Neuronal stem cell (in vitro differentiated cells): Measurements from ENCODE around the gene RSU1.

ENCODE experiments used
- DNase-seq: peaks from one replicate; pipeline ENCODE4 v3.0.0-alpha.2; 2013; ENCODE audit warnings: low spot score
- H2AFZ ChIP-seq: one replicate; pipeline ENCODE4 v1.6.1; 2013; ENCODE audit warnings: mild to moderate bottlenecking, low read length, inconsistent platforms
- H2AK5ac ChIP-seq: 2 replicates; pipeline ENCODE4 v1.6.1; 2013; ENCODE audit warnings: low read depth, mild to moderate bottlenecking, inconsistent platforms, low read length, moderate library complexity, mixed read lengths
- H2BK120ac ChIP-seq: 2 replicates; pipeline ENCODE4 v1.6.1; 2013; ENCODE audit warnings: low read depth, mild to moderate bottlenecking, inconsistent platforms, low read length, moderate library complexity, mixed read lengths
- H2BK12ac ChIP-seq: one replicate; pipeline ENCODE4 v1.6.1; 2013; ENCODE audit warnings: low read length, inconsistent platforms
- H2BK15ac ChIP-seq: 2 replicates; pipeline ENCODE4 v1.6.1; 2013; ENCODE audit warnings: mild to moderate bottlenecking, low read length, inconsistent platforms, mixed read lengths
- H2BK5ac ChIP-seq: one replicate; pipeline ENCODE4 v1.6.1; 2013; ENCODE audit warnings: inconsistent platforms, mild to moderate bottlenecking, low read length, moderate library complexity
- H3K14ac ChIP-seq: one replicate; pipeline ENCODE4 v1.6.1; 2013; ENCODE audit warnings: low read length, inconsistent platforms
- H3K18ac ChIP-seq: 2 replicates; pipeline ENCODE4 v1.6.1; 2013; ENCODE audit warnings: low read length, inconsistent platforms
- H3K23ac ChIP-seq: 2 replicates; pipeline ENCODE4 v1.6.1; 2013; ENCODE audit warnings: low read depth, mild to moderate bottlenecking, mixed read lengths, low read length, inconsistent platforms; ENCODE audit not compliant: poor library complexity
- H3K27ac ChIP-seq: replicated peaks from 3 replicates; pipeline ENCODE4 v1.5.1; 2013; ENCODE audit warnings: low read length, inconsistent platforms
- H3K27me3 ChIP-seq, 3 experiments: 2 replicates each; pipeline ENCODE4 v1.6.1; 2013; ENCODE audit warnings: low read length in 3 of 3, mild to moderate bottlenecking in 2 of 3, inconsistent platforms in 1 of 3, low read depth in 1 of 3, mixed read lengths in 1 of 3, moderate library complexity in 1 of 3; ENCODE audit not compliant: control insufficient read depth in 3 of 3, insufficient read depth in 3 of 3
- H3K36me3 ChIP-seq, 2 donors: replicated peaks in 1 of 2; 2 replicates each; pipeline ENCODE4 v1.6.1; 2013; ENCODE audit warnings: low read length in 2 of 2; ENCODE audit not compliant: control insufficient read depth in 2 of 2, insufficient read depth in 2 of 2
- H3K4ac ChIP-seq: 2 replicates; pipeline ENCODE4 v1.6.1; 2013; ENCODE audit warnings: inconsistent platforms, mild to moderate bottlenecking, low read length, moderate library complexity
- H3K4me1 ChIP-seq, 2 donors: 1 replicate in 1 of 2; 2 replicates in 1 of 2; pipeline ENCODE4 v1.6.1; 2013; ENCODE audit warnings: low read length in 2 of 2, low read depth in 1 of 2; ENCODE audit not compliant: control insufficient read depth in 2 of 2, insufficient read depth in 1 of 2
- H3K4me2 ChIP-seq: one replicate; pipeline ENCODE4 v1.6.1; 2013; ENCODE audit warnings: mild to moderate bottlenecking, low read length, inconsistent platforms; ENCODE audit not compliant: insufficient read depth, poor library complexity, severe bottlenecking
- H3K4me3 ChIP-seq, 2 donors: 2 replicates each; pipeline ENCODE4 v1.5.1; 2013; ENCODE audit warnings: low read length in 2 of 2, mild to moderate bottlenecking in 2 of 2, inconsistent platforms in 1 of 2, moderate library complexity in 1 of 2
- H3K79me1 ChIP-seq: one replicate; pipeline ENCODE4 v1.6.1; 2013; ENCODE audit warnings: low read depth, mild to moderate bottlenecking, inconsistent platforms, low read length, moderate library complexity
- H3K9ac ChIP-seq: one replicate; pipeline ENCODE4 v1.6.1; 2013; ENCODE audit warnings: mild to moderate bottlenecking, low read depth, low read length, inconsistent platforms; ENCODE audit not compliant: poor library complexity
- H3K9me3 ChIP-seq, 2 donors: replicated peaks in 1 of 2; 2 replicates each; pipeline versions ENCODE3 to v1.6.1; 2013; ENCODE audit warnings: low read length in 2 of 2, mild to moderate bottlenecking in 2 of 2, inconsistent platforms in 1 of 2, low read depth in 1 of 2, mixed read lengths in 1 of 2, moderate library complexity in 1 of 2; ENCODE audit not compliant: control insufficient read depth in 2 of 2, insufficient read depth in 1 of 2
- H4K8ac ChIP-seq: one replicate; pipeline ENCODE4 v1.6.1; 2013; ENCODE audit warnings: low read depth, mild to moderate bottlenecking, inconsistent platforms, low read length, moderate library complexity
- H4K91ac ChIP-seq: one replicate; pipeline ENCODE4 v1.6.1; 2013; ENCODE audit warnings: low read length, low read depth, mild to moderate bottlenecking, inconsistent platforms; ENCODE audit not compliant: poor library complexity
- WGBS, 2 donors: extraction: QIAGEN DNeasy Blood & Tissue Kit; methylation state at CpG; one replicate each; pipeline ENCODE4 v1.1.7; 2013; ENCODE audit warnings: missing lambda C conversion rate in 2 of 2, mixed read lengths in 1 of 2; ENCODE audit not compliant: insufficient read length in 2 of 2, insufficient replicate concordance in 1 of 2; ENCODE audit errors: extremely low coverage in 2 of 2; 5-methylcytosine and 5-hydroxymethylcytosine counted together

The RSU1 gene

DNA sequence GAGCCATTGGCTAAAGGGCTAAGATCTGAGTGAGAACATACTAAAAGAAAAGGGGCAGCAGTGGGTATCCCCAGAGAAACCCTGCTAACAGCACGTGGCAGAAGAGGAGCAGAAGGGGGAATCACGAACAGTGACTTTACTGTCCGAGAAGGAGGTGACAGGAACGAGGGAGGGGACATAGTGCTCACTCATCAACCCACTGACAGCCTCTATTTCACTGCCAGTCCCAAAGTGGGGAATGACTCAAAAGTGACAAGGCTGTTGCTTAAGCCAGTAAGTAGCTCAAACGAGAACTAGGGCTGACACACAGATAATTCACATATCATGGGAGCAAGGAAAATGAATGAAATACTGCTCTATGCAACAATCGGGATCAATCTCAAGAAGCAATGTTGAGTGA is 92.7 kb downstream of the RSU1 start:
- Histone ChIP-seq H3K18ac (no peak overlapping the region), H3K79me1 (no peaks in the 10 kb centered on the region), H4K8ac (no peak overlapping the region), H3K23ac (no peak overlapping the region), H2BK120ac (no peak overlapping the region), H2BK15ac (no peak overlapping the region), H3K4me3 (no peak overlapping the region), H3K4me1 (no peaks in the 10 kb centered on the region), H3K9ac (no peak overlapping the region), H3K9me3 (peaks cover 0 to 2% of the 10 kb centered on the region in 2 donors), H4K91ac (no peak overlapping the region), H3K27ac (no peak overlapping the region), H2BK5ac (no peak overlapping the region), H2AK5ac (no peak overlapping the region), H2AFZ (no peak overlapping the region), H3K4me2 (no peak overlapping the region), H2BK12ac (no peak overlapping the region), H3K27me3 (no peaks in the 10 kb centered on the region), H3K36me3 (no peaks in the 10 kb centered on the region), H3K4ac (no peak overlapping the region), H3K14ac (no peak overlapping the region)
- no peak for DNase-seq
- no CpG with 5 or more reads among the region's 6 CpGs for WGBS, 2 donors

DNA sequence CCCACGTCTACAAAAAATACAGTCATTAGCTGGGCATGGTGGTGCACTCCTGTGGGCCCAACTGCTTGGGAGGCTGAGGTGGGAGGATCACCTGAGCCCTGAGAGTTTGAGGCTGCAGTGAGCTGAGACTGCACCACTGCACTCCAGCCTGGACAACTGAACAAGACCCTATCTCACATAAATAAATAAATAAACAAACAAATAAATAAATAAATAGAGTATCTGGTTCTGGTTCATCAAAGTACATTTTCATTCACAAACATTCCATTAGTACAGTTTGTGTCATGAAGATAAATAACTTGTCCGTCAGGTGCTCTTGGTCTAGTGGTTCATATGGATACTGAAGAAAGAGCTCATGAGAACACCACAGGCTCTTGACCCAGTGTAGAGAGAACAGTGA is 96.4 kb downstream of the RSU1 start:
- H2BK12ac ChIP-seq = no peak overlapping the region
- no peak overlapping the region for H2AFZ ChIP-seq

DNA sequence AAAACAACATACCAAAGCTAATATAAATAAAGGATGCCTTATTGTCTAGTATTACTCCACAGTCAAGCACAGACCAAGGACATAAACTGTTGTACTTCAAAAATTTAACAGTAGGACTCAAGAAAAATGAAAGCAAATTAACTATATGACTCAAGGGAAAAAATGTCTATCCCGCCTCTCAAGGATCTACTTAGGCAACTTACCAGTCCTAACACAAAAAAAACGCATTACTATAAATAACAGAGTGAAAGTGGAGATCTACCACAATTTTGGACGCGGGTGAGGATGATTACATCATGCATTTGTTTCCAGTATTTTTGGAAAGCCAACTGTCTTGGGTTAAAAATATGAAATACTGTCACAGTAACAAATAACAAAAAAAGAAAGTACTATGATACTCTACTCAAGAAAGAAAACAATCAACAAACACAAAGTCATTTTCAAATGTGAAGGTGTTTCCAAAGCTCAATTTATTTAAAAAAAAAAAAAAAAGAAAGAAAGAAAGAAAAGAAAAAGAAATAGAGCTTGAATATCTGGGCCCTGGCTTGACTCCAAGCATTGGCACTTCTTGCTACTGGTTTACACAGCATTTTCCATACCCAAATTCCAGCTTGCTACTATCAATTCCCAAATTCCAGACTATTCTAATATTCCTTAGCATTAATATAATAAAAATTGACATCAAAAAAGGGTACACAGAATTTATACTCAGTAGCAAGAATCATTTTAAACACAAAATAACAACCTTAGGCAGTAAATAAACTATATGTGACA is 99.4 kb downstream of the RSU1 start:
- H3K23ac ChIP-seq = no peak overlapping the region
- no peak overlapping the region for H4K8ac ChIP-seq
- no peak overlapping the region for H3K4me2 ChIP-seq
- no peak overlapping the region for H2BK15ac ChIP-seq
- no peak overlapping the region for H3K9ac ChIP-seq
- peaks cover 0 to 2% (median 0%) of the 10 kb centered on the region in 3 experiments for H3K27me3 ChIP-seq
- H4K91ac ChIP-seq = no peak overlapping the region
- H3K9me3 ChIP-seq = peaks cover 4 to 12% of the 10 kb centered on the region in 2 donors
- no peak overlapping the region for H3K14ac ChIP-seq
- H3K4me1 ChIP-seq = no peaks in the 10 kb centered on the region
- H2AK5ac ChIP-seq = no peak overlapping the region
- H3K4ac ChIP-seq = no peak overlapping the region
- H3K18ac ChIP-seq = no peak overlapping the region
- no CpG with 5 or more reads among the region's 4 CpGs for WGBS, 2 donors
- no peak overlapping the region for H2AFZ ChIP-seq
- H3K79me1 ChIP-seq = peaks cover 4% of the 10 kb centered on the region
- no peak overlapping the region for H2BK120ac ChIP-seq
- H2BK5ac ChIP-seq = no peak overlapping the region
- no peak for DNase-seq
- H2BK12ac ChIP-seq = no peak overlapping the region
- H3K36me3 ChIP-seq = peaks cover 0 to 3% of the 10 kb centered on the region in 2 donors
- H3K27ac ChIP-seq = no peak overlapping the region
- H3K4me3 ChIP-seq = no peak overlapping the region

More for the DNA sequence above, 96.4 kb downstream of the RSU1 start:
- Histone ChIP-seq H3K9me3 (no peaks in the 10 kb centered on the region), H3K14ac (no peak overlapping the region), H2BK15ac (no peak overlapping the region), H3K23ac (no peak overlapping the region), H3K4me3 (peak overlapping the region in 1 of 2 donors; percentile 19), H2BK120ac (no peak overlapping the region), H3K36me3 (no peaks in the 10 kb centered on the region), H3K18ac (no peak overlapping the region), H3K79me1 (no peaks in the 10 kb centered on the region), H4K91ac (no peak overlapping the region), H4K8ac (no peak overlapping the region), H3K27me3 (no peaks in the 10 kb centered on the region), H3K4ac (no peak overlapping the region), H3K27ac (no peak overlapping the region), H3K4me2 (no peak overlapping the region), H3K4me1 (no peaks in the 10 kb centered on the region), H2AK5ac (no peak overlapping the region), H2BK5ac (no peak overlapping the region), H3K9ac (no peak overlapping the region)
- no peak for DNase-seq
- no CpG with 5 or more reads among the region's 2 CpGs for WGBS, 2 donors

DNA sequence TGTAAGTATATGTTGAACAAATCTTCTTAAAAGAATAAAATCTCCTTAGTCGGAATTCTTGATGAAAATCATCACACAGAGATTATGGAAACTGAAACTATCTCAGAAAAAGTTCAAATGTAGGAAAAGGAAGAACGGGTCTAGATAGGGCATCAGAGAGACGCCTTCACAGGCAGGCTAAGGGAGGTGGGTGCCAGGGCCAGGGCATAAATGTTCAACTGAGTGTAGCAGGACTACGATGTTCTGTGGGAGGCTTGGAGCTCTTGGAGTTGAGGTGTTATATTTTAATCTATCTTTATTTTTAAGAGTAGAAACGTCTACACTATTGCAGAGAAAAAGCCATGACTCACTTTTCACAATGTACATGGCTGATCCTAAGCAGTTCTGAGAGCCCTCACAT is 101.2 kb downstream of the RSU1 start:
- Histone ChIP-seq H4K8ac (no peak overlapping the region), H3K23ac (no peak overlapping the region), H2BK12ac (no peak overlapping the region), H3K9ac (no peak overlapping the region), H3K27me3 (peaks cover 0 to 2% (median 0%) of the 10 kb centered on the region in 3 experiments), H3K4me3 (no peak overlapping the region), H3K36me3 (peaks cover 0 to 3% of the 10 kb centered on the region in 2 donors), H2BK120ac (no peak overlapping the region), H3K4me1 (no peaks in the 10 kb centered on the region), H2AFZ (no peak overlapping the region), H3K27ac (no peak overlapping the region), H2BK5ac (no peak overlapping the region), H3K4ac (no peak overlapping the region), H2AK5ac (no peak overlapping the region), H2BK15ac (no peak overlapping the region), H3K9me3 (peaks cover 9 to 12% of the 10 kb centered on the region in 2 donors), H3K4me2 (no peak overlapping the region), H3K18ac (no peak overlapping the region), H3K14ac (no peak overlapping the region), H4K91ac (no peak overlapping the region), H3K79me1 (peaks cover 4% of the 10 kb centered on the region)
- no peak for DNase-seq
- WGBS, 2 donors = no CpG with 5 or more reads among the region's 5 CpGs
